GM12873 (cell line): ENCODE results near the gene S1PR5.

Experiments used
- TF ChIP-seq, protein P1 (sequence below): IDR thresholded peaks from 2 replicates; pipeline ENCODE4 v1.5.1; 2012; ENCODE audit warnings: low read depth, mild to moderate bottlenecking, moderate library complexity, low read length, control low read depth; ENCODE audit not compliant: insufficient read depth; ENCODE audit errors: missing control alignments

Gene S1PR5

DNA sequence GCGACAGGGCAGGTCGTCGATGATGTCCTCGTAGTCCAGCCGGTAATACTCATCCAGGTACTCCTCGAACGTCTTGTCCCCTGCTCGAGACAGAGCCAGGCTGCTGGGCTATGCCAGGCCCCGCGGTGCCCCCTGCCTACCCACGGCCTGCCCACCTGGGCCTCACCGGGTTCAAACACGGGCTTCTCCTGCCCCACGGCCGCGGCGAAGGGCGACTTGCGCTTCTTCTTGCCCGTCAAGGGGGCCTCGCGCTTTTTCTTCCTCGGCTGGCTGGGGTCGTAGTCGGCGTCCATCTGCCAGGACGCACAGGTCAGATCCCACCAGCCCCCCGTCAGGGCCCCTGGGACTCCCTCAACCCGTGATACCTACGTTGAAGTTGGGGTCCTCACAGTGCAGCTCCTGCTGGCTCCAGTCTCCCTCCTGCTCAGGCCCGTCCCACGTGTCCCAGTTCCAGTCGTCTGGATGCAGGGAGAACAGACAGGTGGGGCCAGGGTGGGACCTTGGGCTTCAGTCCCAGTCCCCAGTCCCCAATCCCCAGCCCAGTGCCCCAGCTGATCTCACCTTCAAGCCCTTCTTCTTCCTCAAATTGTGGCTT, 40.5 kb upstream of the S1PR5 start:
- TF ChIP-seq, protein P1, sequence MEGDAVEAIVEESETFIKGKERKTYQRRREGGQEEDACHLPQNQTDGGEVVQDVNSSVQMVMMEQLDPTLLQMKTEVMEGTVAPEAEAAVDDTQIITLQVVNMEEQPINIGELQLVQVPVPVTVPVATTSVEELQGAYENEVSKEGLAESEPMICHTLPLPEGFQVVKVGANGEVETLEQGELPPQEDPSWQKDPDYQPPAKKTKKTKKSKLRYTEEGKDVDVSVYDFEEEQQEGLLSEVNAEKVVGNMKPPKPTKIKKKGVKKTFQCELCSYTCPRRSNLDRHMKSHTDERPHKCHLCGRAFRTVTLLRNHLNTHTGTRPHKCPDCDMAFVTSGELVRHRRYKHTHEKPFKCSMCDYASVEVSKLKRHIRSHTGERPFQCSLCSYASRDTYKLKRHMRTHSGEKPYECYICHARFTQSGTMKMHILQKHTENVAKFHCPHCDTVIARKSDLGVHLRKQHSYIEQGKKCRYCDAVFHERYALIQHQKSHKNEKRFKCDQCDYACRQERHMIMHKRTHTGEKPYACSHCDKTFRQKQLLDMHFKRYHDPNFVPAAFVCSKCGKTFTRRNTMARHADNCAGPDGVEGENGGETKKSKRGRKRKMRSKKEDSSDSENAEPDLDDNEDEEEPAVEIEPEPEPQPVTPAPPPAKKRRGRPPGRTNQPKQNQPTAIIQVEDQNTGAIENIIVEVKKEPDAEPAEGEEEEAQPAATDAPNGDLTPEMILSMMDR = no peak

DNA sequence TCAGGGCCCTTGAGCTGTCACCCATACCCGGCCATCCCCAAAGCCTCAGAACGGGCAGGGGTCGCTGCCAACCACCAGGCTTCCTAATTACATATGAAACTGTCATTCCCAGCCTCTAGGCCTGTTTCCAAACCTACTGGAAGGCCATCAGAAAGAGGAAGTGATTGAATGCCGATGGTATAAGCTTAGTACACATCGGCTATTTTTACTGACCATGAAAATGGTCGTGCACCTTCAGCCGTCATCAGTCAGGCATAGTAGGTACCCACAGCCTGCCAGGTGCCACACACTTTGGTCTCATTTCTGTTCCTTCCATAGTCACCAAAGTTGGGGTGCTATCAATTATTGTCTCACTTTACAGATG, 38.3 kb upstream of the S1PR5 start:
- TF ChIP-seq, protein P1 = no peak

DNA sequence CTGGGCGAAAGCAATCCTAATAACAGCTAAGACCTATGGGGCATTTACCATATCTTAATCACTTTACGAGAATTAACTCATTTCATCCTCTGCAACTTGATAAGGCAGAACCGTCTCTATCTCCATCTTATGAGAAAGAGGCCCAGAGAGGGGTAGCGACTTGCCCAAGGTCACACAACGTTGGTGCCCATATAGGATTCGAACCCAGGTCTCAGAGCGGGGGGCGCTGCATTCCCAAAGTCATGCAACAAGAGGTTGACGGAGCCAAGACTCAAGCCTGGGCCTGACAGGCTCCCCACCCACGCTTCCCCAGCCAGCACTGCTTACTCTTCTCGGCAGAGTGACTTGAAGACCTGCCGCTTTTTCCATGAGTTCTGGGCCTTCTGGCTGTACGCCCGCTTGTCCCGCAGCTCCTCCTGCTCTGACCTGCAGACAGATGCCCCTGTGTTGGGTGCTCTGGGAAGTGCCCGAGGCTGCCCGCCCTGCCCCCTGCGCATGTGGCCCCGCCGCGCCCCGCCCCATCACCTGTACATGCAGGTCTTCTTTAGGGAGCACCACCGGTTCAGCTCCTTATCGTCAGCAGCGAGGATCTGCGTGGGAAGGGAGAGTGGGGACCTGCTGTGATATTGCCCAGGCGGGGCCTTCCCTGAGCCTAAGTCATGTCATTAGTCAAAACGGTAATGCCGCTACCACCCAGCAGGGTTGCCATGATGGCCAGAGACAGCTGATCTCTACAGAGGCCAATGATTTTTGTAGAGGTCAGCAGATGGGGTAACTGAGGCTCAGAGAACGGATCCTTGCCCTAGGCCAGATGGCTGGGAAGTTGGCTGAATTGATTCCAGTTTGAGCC, 37.7 kb upstream of the S1PR5 start:
- TF ChIP-seq, protein P1 = peak; percentile 14

DNA sequence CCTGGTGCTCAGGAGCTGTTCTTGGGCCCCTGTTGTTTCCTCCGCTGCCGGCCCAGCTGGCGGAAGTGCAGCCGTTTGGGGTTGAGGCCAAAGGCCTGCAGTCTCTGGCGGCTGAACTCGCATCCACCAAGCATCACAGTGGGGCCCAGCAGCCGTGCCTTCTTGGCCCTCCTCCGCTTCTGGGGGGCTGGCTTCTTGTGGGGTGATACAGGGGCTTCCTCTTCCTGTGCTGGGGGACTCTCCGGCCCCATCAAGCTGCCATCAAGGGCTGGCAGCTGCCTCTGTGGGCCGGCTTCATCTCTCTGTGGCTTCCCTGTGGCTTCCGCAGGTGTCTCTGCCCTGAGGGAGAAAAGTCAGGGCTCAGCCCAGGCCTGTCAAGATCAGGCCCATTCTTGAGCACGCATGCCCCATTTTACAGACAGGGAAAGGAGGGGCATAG, 36.7 kb upstream of the S1PR5 start:
- TF ChIP-seq, protein P1 = no peak

GRCh38 chr19:10553087-10553667, 35.9 kb upstream of the S1PR5 start:
- TF ChIP-seq, protein P1 = no peak

- TF ChIP-seq, protein P1 = no peak
These were observed 35.3 kb upstream of the S1PR5 start for GRCh38 chr19:10552510-10553053.

DNA sequence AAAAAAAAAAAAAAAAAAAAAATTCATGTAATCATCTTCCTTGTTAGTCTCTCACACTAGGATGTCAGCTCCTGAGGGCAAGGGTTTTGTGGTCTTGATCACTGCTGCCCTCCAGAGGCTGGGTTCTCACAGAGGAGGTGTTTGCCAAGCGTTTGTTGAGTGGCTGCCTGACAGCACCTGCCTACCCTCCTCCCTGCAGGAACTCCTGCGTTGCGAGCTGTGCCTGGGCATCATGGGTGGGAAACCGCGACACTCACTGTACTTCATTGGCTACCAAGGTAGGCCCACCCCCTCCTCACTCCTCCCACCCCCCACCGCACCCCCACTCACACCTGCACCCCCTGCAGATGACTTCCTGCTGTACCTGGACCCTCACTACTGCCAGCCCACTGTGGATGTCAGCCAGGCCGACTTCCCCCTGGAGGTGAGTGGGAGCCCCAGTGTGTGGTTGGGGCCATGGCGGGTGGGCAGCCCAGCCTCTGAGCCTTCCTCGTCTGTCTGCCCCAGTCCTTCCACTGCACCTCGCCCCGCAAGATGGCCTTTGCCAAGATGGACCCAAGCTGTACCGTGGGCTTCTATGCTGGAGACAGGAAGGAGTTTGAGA, 34.6 kb upstream of the S1PR5 start:
- TF ChIP-seq, protein P1 = peak; percentile 28
